ENCODE data around the gene SLC11A1. TPM values are rescaled to one million over a fixed set of nuclear protein-coding genes. Genes with fewer than 3 reads are reported as not detected.

SLC11A1 gene
- total and polyA plus RNA-seq, 2 experiments from 2014 or later: 0.31 TPM; not detected in 1

GRCh38 chr2:218405746-218406208 lies 23.7 kb downstream of the SLC11A1 start:
- TF ChIP-seq POLR2AphosphoS5 (IDR thresholded peaks at IDR 0.05; ENCODE audit: low read depth): peak; percentile 59
- no peak for TF ChIP-seq EZH2phosphoT487 (IDR thresholded peaks at IDR 0.05; ENCODE audit: unreplicated experiment)
- H3K9me3 Mint-ChIP-seq: no peaks in the 10 kb centered on the region

GRCh38 chr2:218406209-218406948 lies 24.3 kb downstream of the SLC11A1 start:
- peak; percentile 82 for ATAC-seq
- TF ChIP-seq ZNF114 (CRISPR knock-in tag; IDR thresholded peaks at IDR 0.05) (no peak), EZH2phosphoT487 (IDR thresholded peaks at IDR 0.05; ENCODE audit: unreplicated experiment) (no peak), JUNB (IDR thresholded peaks at IDR 0.05; ENCODE audit: unreplicated experiment) (no peak), CREB1 (CRISPR knock-in tag; IDR thresholded peaks at IDR 0.05; ENCODE audit: low read depth) (no peak), ZNF462 (CRISPR knock-in tag; IDR thresholded peaks at IDR 0.05) (no peak), ZNF331 (CRISPR knock-in tag; IDR thresholded peaks at IDR 0.05; ENCODE audit: low read depth) (no peak), NANOG (IDR thresholded peaks at IDR 0.05; ENCODE audit: borderline replicate concordance) (no peak), REST (IDR thresholded peaks at IDR 0.05; ENCODE audit: unreplicated experiment) (no peak), ETS1 (IDR thresholded peaks at IDR 0.05) (peak; percentile 21; the same call in 1 of the 2 replicates)

More at GRCh38 chr2:218405746-218406208, 23.7 kb downstream of the SLC11A1 start:
- Histone ChIP-seq H3K9me2 (ENCODE audit: insufficient read depth) (no peaks in the 10 kb centered on the region), H3K79me2 (replicated peaks; ENCODE audit: insufficient read depth) (no peaks in the 10 kb centered on the region), H3K4me3 (peak overlapping the region; percentile 82), H3K27ac (ENCODE audit: low read depth) (peak overlapping the region; percentile 99), H3K36me3 (ENCODE audit: insufficient read depth) (no peaks in the 10 kb centered on the region), H3K4me1 (ENCODE audit: insufficient read depth) (peaks cover 27% of the 10 kb centered on the region), H3F3A (replicated peaks; ENCODE audit: low read depth) (peaks cover 17% of the 10 kb centered on the region), H4K20me1 (replicated peaks; ENCODE audit: insufficient read depth) (no peaks in the 10 kb centered on the region), H3K27me3 (ENCODE audit: insufficient read depth) (no peaks in the 10 kb centered on the region), H3K4me2 (peak overlapping the region; percentile 94), H2AFZ (peak overlapping the region; percentile 97)
- Mint-ChIP-seq H3K4me1 (peaks cover 22% of the 10 kb centered on the region), H3K36me3 (ENCODE audit: low read depth) (peaks cover 12% of the 10 kb centered on the region), H3K27me3 (ENCODE audit: insufficient read depth, low read depth, poor library complexity) (peaks cover 11% of the 10 kb centered on the region), H3K27ac (peak overlapping the region; percentile 96), H3K4me3 (peak overlapping the region; percentile 81)
- ATAC-seq (peak; percentile 5; the same call in 1 of the 3 replicates), DNase-seq (ENCODE audit: low spot score) (peak; percentile 67)

More at GRCh38 chr2:218406209-218406948, 24.3 kb downstream of the SLC11A1 start:
- H3K9me2 ChIP-seq (ENCODE audit: insufficient read depth): no peaks in the 10 kb centered on the region
- peak overlapping the region; percentile 82 for H3K4me3 ChIP-seq
- DNase-seq (ENCODE audit: low spot score): peak; percentile 97
- Mint-ChIP-seq H3K4me3 (peak overlapping the region; percentile 81), H3K4me1 (peaks cover 22% of the 10 kb centered on the region), H3K27ac (peak overlapping the region; percentile 96), H3K36me3 (ENCODE audit: low read depth) (peaks cover 12% of the 10 kb centered on the region), H3K27me3 (ENCODE audit: insufficient read depth, low read depth, poor library complexity) (peaks cover 7% of the 10 kb centered on the region), H3K9me3 (no peaks in the 10 kb centered on the region)
- H3K4me2 ChIP-seq: peak overlapping the region; percentile 94
- no peaks in the 10 kb centered on the region for H3K36me3 ChIP-seq (ENCODE audit: insufficient read depth)
- peaks cover 17% of the 10 kb centered on the region for H3F3A ChIP-seq (replicated peaks; ENCODE audit: low read depth)
- no peaks in the 10 kb centered on the region for H3K79me2 ChIP-seq (replicated peaks; ENCODE audit: insufficient read depth)
- peak overlapping the region; percentile 97 for H2AFZ ChIP-seq
- no peaks in the 10 kb centered on the region for H4K20me1 ChIP-seq (replicated peaks; ENCODE audit: insufficient read depth)
- no peaks in the 10 kb centered on the region for H3K27me3 ChIP-seq (ENCODE audit: insufficient read depth)
- H3K4me1 ChIP-seq (ENCODE audit: insufficient read depth): peaks cover 27% of the 10 kb centered on the region
- H3K27ac ChIP-seq (ENCODE audit: low read depth): peak overlapping the region; percentile 99

Measured in GM23338 (cell line).